A549 (cell line): ENCODE data around the gene DPAGT1.

ENCODE experiments used
- CTCF ChIP-seq: fragments of >200 bp; sonication (Bioruptor Twin); formaldehyde crosslinking; IDR thresholded peaks from 3 replicates; pipeline ENCODE4 v1.5.1; 2016
- FOSL2 ChIP-seq, 2 experiments: fragments of 450-650 bp in 1 of 2; fragments of >200 bp in 1 of 2; sonication (Bioruptor Twin) in 1 of 2; formaldehyde crosslinking; IDR thresholded peaks; 2 replicates each; pipeline versions ENCODE4 v1.5.0 to v1.6.1; 2016 to 2020; ENCODE audit warnings: mild to moderate bottlenecking in 1 of 2, moderate library complexity in 1 of 2
- HDAC2 ChIP-seq: fragments of 200-600 bp; sonication (generic); IDR thresholded peaks from 2 replicates; pipeline ENCODE4 v1.6.1; 2016
- MYC ChIP-seq: IDR thresholded peaks from 2 replicates; pipeline ENCODE4 v1.6.1; 2012; ENCODE audit warnings: mild to moderate bottlenecking, inconsistent platforms, low read length, improper control_type of control experiment, borderline replicate concordance
- POLR2A ChIP-seq: IDR thresholded peaks from 2 replicates; pipeline ENCODE4 v1.6.1; 2012; ENCODE audit warnings: mild to moderate bottlenecking, low read length
- RNF2 ChIP-seq: fragments of 200-600 bp; sonication (generic); IDR thresholded peaks from 2 replicates; pipeline ENCODE4 v1.6.1; 2016; ENCODE audit warnings: low read depth, mild to moderate bottlenecking, antibody characterized with exemption, moderate library complexity, borderline replicate concordance
- SMC3 ChIP-seq: fragments of >200 bp; sonication (Bioruptor Twin); formaldehyde crosslinking; IDR thresholded peaks from 3 replicates; pipeline ENCODE4 v1.6.1; 2018; ENCODE audit warnings: inconsistent platforms

- no peak for TF ChIP-seq MYC
- no peak for TF ChIP-seq SMC3
- no peak for TF ChIP-seq RNF2
- no peak for TF ChIP-seq CTCF
- no peak for TF ChIP-seq HDAC2
- no peak for TF ChIP-seq POLR2A
- TF ChIP-seq FOSL2 (IDR thresholded peaks at IDR 0.05): no peak
- no peak for TF ChIP-seq FOSL2 (CRISPR knock-in tag; IDR thresholded peaks at IDR 0.05)
Measured at GRCh38 chr11:119116601-119117000, 14.9 kb upstream of the DPAGT1 start.
